CD4-positive, alpha-beta memory T cell (primary cell): ENCODE measurements around the gene UBL3. TPM values are rescaled to one million over a fixed set of nuclear protein-coding genes. Genes with fewer than 3 reads are reported as not detected.

Source experiments
- CTCF ChIA-PET: fragments of 350-600 bp; sonication (Branson Sonifier 250); formaldehyde crosslinking; loops from one replicate; lab custom pipeline; 2021; ENCODE audit warnings: inconsistent platforms; ENCODE audit not compliant: partially characterized antibody; lab: Charles Lee
- POLR2A ChIA-PET: fragments of 350-600 bp; sonication (Branson Sonifier 250); formaldehyde crosslinking; loops from one replicate; lab custom pipeline; 2021; ENCODE audit not compliant: partially characterized antibody; lab: Charles Lee
- DNase-seq, 5 donors: peaks; one replicate each; pipeline versions ENCODE4 v3.0.0 to v3.0.0-alpha.2; 2020 to 2022; ENCODE audit warnings: mixed read lengths in 1 of 5
- H3K27ac ChIP-seq: one replicate; pipeline ENCODE4 v1.7.0; 2013; ENCODE audit warnings: low read depth, low read length
- H3K27me3 ChIP-seq: 2 replicates; pipeline ENCODE4 v1.7.0; 2013; ENCODE audit warnings: mild to moderate bottlenecking, low read length, moderate library complexity; ENCODE audit not compliant: insufficient read depth
- H3K36me3 ChIP-seq: 2 replicates; pipeline ENCODE4 v1.7.0; 2013; ENCODE audit warnings: mild to moderate bottlenecking, low read length, moderate library complexity; ENCODE audit not compliant: insufficient read depth
- H3K4me1 ChIP-seq: 2 replicates; pipeline ENCODE4 v1.7.0; 2013; ENCODE audit warnings: mild to moderate bottlenecking, low read length, moderate library complexity; ENCODE audit not compliant: insufficient read depth
- H3K4me3 ChIP-seq, 2 donors: one replicate each; pipeline ENCODE4 v1.7.0; 2013; ENCODE audit warnings: low read length in 2 of 2, mild to moderate bottlenecking in 1 of 2
- H3K9me3 ChIP-seq, 2 donors: one replicate each; pipeline ENCODE4 v1.7.0; 2013; ENCODE audit warnings: low read length in 2 of 2, control low read depth in 1 of 2; ENCODE audit not compliant: control insufficient read depth in 1 of 2
- H3K27ac Mint-ChIP-seq, 7 donors: one replicate each; pipeline ENCODE4 v1.8.0; 2020 to 2021; ENCODE audit warnings: mixed read lengths in 7 of 7, mild to moderate bottlenecking in 6 of 7, inconsistent platforms in 3 of 7, moderate library complexity in 3 of 7
- H3K27me3 Mint-ChIP-seq, 2 donors: one replicate each; pipeline ENCODE4 v1.8.0; 2020 to 2021; ENCODE audit warnings: mixed read lengths in 2 of 2
- H3K36me3 Mint-ChIP-seq, 2 donors: one replicate each; pipeline ENCODE4 v1.8.0; 2020 to 2021; ENCODE audit warnings: mixed read lengths in 2 of 2, inconsistent platforms in 1 of 2, mild to moderate bottlenecking in 1 of 2
- H3K4me1 Mint-ChIP-seq, 4 donors: one replicate each; pipeline ENCODE4 v1.8.0; 2020 to 2021; ENCODE audit warnings: mixed read lengths in 4 of 4, mild to moderate bottlenecking in 1 of 4
- H3K4me3 Mint-ChIP-seq, 8 donors: one replicate each; pipeline ENCODE4 v1.8.0; 2020 to 2021; ENCODE audit warnings: mixed read lengths in 8 of 8, mild to moderate bottlenecking in 7 of 8, moderate library complexity in 6 of 8, inconsistent platforms in 3 of 8
- H3K9me3 Mint-ChIP-seq, 8 donors: one replicate each; pipeline ENCODE4 v1.8.0; 2020 to 2021; ENCODE audit warnings: mixed read lengths in 8 of 8, mild to moderate bottlenecking in 5 of 8, inconsistent platforms in 3 of 8, moderate library complexity in 1 of 8
- intact Hi-C: fragments of 100-400 bp; cut with micrococcal nuclease; formaldehyde crosslinking; loops from one replicate; pipeline ENCODE4 v1.15.1; 2023
- polyA plus RNA-seq, 2 donors: library from polyadenylated mRNA; unstranded; fragments of 300-500 nt; fragmentation: Illumina TruSeq; gene quantifications; one replicate each; pipeline ENCODE4 v1.2.3, GENCODE V29; 2021
- total RNA-seq, 2 experiments: library from RNA; stranded (reverse); gene quantifications; one replicate each; pipeline ENCODE4 v1.2.3, GENCODE V29; 2021

UBL3 gene
- total and polyA plus RNA-seq, 4 experiments from 2014 or later = 45.7 to 47.4 (median 46.6) TPM

DNA sequence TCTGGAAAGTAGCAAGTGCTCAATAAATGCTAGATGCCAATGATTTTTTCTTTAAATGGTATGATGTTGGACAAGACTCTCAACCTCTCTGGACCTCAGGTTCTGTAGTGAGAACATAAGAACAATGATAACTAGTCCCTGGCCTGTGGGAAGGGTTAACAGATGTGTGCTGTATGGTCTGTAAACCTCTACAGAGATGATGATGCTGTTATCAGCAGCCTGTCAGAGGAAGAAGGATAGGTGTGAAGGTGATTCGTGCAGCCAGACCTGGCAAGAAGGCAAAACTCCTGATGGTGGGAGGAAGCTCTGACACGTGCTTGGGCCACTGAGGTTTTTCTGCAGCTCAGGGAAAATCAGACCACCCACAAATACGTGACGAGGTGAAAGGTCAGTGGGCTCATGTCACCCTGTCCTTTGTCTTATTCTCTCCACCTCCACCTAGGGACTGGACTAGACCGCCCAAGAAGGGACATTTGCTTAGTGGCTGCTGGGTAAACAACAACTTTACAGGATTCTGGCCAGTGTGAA, 36.7 kb upstream of the UBL3 start:
- intact Hi-C loops = no loop called here
- peaks cover 0 to 11% (median 3%) of the 10 kb centered on the region in 4 donors for H3K4me1 Mint-ChIP-seq

GRCh38 chr13:29886446-29886845, 36.0 kb upstream of the UBL3 start:
- Histone ChIP-seq H3K4me3 (no peak overlapping the region), H3K4me1 (peaks cover 5% of the 10 kb centered on the region), H3K9me3 (no peaks in the 10 kb centered on the region), H3K27me3 (no peaks in the 10 kb centered on the region), H3K36me3 (no peaks in the 10 kb centered on the region), H3K27ac (no peak overlapping the region)
- ChIA-PET CTCF (interaction anchor here (1.0 kb wide), 1 partner anchor 37 kb away, joined by 3 read pairs; no protein-coding TSS in a partner anchor), POLR2A (interaction anchor here (1.7 kb wide), 1 partner anchor 16 kb away, joined by 6 read pairs; no protein-coding TSS in a partner anchor)
- peaks cover 0 to 11% (median 3%) of the 10 kb centered on the region in 4 donors for H3K4me1 Mint-ChIP-seq
- H3K36me3 Mint-ChIP-seq = no peaks in the 10 kb centered on the region
- peak overlapping the region in 2 of 7 donors; percentile 7 to 67 for H3K27ac Mint-ChIP-seq
- peak in 3 of 5 donors; percentile 3 to 59 (median 5) for DNase-seq
- intact Hi-C loops = no loop called here
- no peaks in the 10 kb centered on the region for H3K27me3 Mint-ChIP-seq
- H3K4me3 Mint-ChIP-seq = peak overlapping the region in 2 of 8 donors; percentile 3 to 52
- no peaks in the 10 kb centered on the region for H3K9me3 Mint-ChIP-seq

More for the DNA sequence above, 36.7 kb upstream of the UBL3 start:
- ChIA-PET POLR2A (interaction anchor here (1.7 kb wide), 1 partner anchor 15 kb away, joined by 6 read pairs; no protein-coding TSS in a partner anchor), CTCF (no interaction called here)
- Mint-ChIP-seq H3K27ac (peak overlapping the region in 1 of 7 donors; percentile 9), H3K36me3 (no peaks in the 10 kb centered on the region), H3K4me3 (no peak overlapping the region), H3K9me3 (no peaks in the 10 kb centered on the region), H3K27me3 (no peaks in the 10 kb centered on the region)
- no peaks in the 10 kb centered on the region for H3K27me3 ChIP-seq
- H3K9me3 ChIP-seq = no peaks in the 10 kb centered on the region
- H3K4me1 ChIP-seq = peaks cover 5% of the 10 kb centered on the region
- no peaks in the 10 kb centered on the region for H3K36me3 ChIP-seq
- H3K27ac ChIP-seq = no peak overlapping the region
- H3K4me3 ChIP-seq = no peak overlapping the region
- DNase-seq = no peak

DNA sequence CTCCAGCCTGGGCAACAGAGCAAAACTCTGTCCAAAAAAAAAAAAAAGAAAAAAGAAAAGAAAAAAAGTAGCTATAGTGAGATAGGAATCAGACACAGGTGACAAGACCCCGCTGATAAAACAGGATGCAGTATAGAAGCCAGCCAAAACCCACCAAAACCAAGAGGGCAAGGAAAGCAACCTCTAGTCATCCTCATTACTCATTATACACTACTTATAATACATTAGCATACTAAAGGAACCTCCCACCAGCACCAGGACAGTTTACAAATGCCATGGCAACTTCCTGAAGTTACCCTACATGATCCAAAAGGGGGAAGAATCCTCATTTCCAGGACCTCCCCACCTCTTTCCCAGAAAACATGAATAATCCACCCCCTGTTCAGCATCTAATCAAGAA, 35.6 kb upstream of the UBL3 start:
- Histone ChIP-seq H3K9me3 (no peaks in the 10 kb centered on the region), H3K27me3 (no peaks in the 10 kb centered on the region), H3K4me1 (peaks cover 5% of the 10 kb centered on the region), H3K4me3 (no peak overlapping the region), H3K27ac (no peak overlapping the region), H3K36me3 (no peaks in the 10 kb centered on the region)
- H3K4me1 Mint-ChIP-seq = peaks cover 0 to 11% (median 3%) of the 10 kb centered on the region in 4 donors
- H3K36me3 Mint-ChIP-seq = no peaks in the 10 kb centered on the region
- no peak for DNase-seq
- CTCF ChIA-PET = interaction anchor here (1.0 kb wide), 1 partner anchor 38 kb away, joined by 3 read pairs; no protein-coding TSS in a partner anchor
- intact Hi-C loops = no loop called here
- H3K9me3 Mint-ChIP-seq = no peaks in the 10 kb centered on the region
- POLR2A ChIA-PET = interaction anchor here (1.0 to 1.7 kb wide), 2 partner anchors 16 to 50 kb away, joined by 3 to 6 read pairs; no protein-coding TSS in a partner anchor
- peak overlapping the region in 1 of 7 donors; percentile 27 for H3K27ac Mint-ChIP-seq
- peak overlapping the region in 2 of 8 donors; percentile 3 to 52 for H3K4me3 Mint-ChIP-seq
- no peaks in the 10 kb centered on the region for H3K27me3 Mint-ChIP-seq

DNA sequence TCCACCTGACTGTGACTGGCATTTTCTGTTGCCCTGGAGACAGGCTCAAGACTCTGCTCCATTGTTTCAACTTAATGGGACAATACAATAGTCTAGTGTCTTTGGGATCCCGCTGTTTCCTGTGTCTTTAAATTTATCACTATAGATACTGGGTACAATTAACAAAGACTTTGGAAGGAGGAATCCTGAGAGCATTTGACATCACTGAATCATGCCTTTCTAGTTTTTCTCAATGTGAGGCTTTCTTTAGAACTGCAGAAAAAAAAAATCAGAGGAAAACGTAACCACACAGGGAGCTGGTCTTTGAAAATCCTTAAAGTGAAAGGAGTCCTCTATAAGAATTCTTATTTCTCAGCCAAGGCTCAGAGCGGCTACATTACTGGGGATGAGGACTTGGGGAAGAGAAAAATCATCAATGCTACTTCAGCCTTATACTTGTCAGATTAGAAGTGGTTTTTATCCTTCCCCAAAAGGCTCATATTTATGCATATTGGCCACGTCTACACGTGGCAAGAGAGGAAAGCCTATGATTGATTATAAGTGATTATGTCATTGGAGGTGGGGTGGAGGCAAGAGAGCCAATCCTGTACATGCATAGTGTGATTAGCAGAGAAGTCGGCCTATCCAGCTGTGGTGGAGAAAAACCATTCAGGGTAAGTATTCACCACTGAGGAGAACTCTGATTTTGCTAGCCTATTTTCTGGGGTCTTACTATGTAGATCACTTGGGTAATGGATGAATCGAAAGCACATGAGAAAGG, 34.4 kb upstream of the UBL3 start:
- Histone ChIP-seq H3K9me3 (no peaks in the 10 kb centered on the region), H3K27me3 (no peaks in the 10 kb centered on the region), H3K4me1 (peaks cover 5% of the 10 kb centered on the region), H3K36me3 (no peaks in the 10 kb centered on the region), H3K4me3 (no peak overlapping the region), H3K27ac (no peak overlapping the region)
- ChIA-PET CTCF (interaction anchor here (1.2 kb wide), 1 partner anchor 39 kb away, joined by 3 read pairs; no protein-coding TSS in a partner anchor), POLR2A (interaction anchor here (1.0 kb wide), 1 partner anchor 51 kb away, joined by 3 read pairs; no protein-coding TSS in a partner anchor)
- no peaks in the 10 kb centered on the region for H3K27me3 Mint-ChIP-seq
- H3K4me1 Mint-ChIP-seq = peaks cover 0 to 11% (median 3%) of the 10 kb centered on the region in 4 donors
- H3K9me3 Mint-ChIP-seq = no peaks in the 10 kb centered on the region
- no peak overlapping the region for H3K4me3 Mint-ChIP-seq
- intact Hi-C loops = no loop called here
- no peak for DNase-seq
- H3K36me3 Mint-ChIP-seq = no peaks in the 10 kb centered on the region
- H3K27ac Mint-ChIP-seq = peak overlapping the region in 2 of 7 donors; percentile 6 to 74

- Histone ChIP-seq H3K36me3 (no peaks in the 10 kb centered on the region), H3K27me3 (no peaks in the 10 kb centered on the region), H3K27ac (no peak overlapping the region), H3K4me1 (peaks cover 5% of the 10 kb centered on the region), H3K9me3 (no peaks in the 10 kb centered on the region), H3K4me3 (no peak overlapping the region)
- Mint-ChIP-seq H3K27me3 (peaks cover 1 to 2% of the 10 kb centered on the region in 2 donors), H3K27ac (peak overlapping the region in 1 of 7 donors; percentile 9), H3K9me3 (no peaks in the 10 kb centered on the region), H3K4me1 (peaks cover 0 to 11% (median 3%) of the 10 kb centered on the region in 4 donors), H3K4me3 (no peak overlapping the region), H3K36me3 (no peaks in the 10 kb centered on the region)
- intact Hi-C loops = no loop called here
- DNase-seq = no peak
- CTCF ChIA-PET = interaction anchor here (1.2 kb wide), 1 partner anchor 40 kb away, joined by 3 read pairs; no protein-coding TSS in a partner anchor
- POLR2A ChIA-PET = no interaction called here
These were observed 33.6 kb upstream of the UBL3 start for GRCh38 chr13:29883941-29884518.

DNA sequence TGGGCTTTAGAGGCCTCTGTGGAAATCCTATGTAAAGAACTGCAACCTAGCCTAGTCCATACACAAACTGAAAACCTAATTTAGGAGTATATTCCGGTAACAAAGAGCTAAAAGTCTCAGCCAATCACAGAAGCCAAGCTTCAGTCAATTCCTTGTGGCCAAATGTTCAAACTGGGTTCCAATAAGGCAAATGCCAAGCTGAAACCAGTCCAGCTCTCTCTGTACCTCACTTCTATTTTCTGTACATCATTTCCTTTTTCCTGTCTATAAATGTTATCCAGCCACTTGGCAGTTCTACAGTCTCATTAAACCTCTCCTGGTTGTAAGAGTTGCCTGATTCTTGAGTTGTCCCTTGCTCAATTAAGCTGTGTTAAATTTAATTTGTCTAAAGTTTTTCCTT, 31.7 kb upstream of the UBL3 start:
- H3K27me3 Mint-ChIP-seq = peaks cover 1 to 6% of the 10 kb centered on the region in 2 donors
- no peaks in the 10 kb centered on the region for H3K9me3 ChIP-seq
- H3K4me3 Mint-ChIP-seq = no peak overlapping the region
- no peak overlapping the region for H3K27ac Mint-ChIP-seq
- ChIA-PET CTCF (interaction anchor here (0.9 to 1.2 kb wide), 2 partner anchors 23 to 233 kb away, joined by 3 to 4 read pairs; no protein-coding TSS in a partner anchor), POLR2A (interaction anchor here (1.4 kb wide), 1 partner anchor 73 kb away, joined by 4 read pairs; no protein-coding TSS in a partner anchor)
- H3K4me1 ChIP-seq = peaks cover 5% of the 10 kb centered on the region
- peaks cover 0 to 11% (median 3%) of the 10 kb centered on the region in 4 donors for H3K4me1 Mint-ChIP-seq
- H3K4me3 ChIP-seq = no peak overlapping the region
- H3K36me3 ChIP-seq = no peaks in the 10 kb centered on the region
- no peak overlapping the region for H3K27ac ChIP-seq
- DNase-seq = no peak
- H3K9me3 Mint-ChIP-seq = no peaks in the 10 kb centered on the region
- intact Hi-C loops = no loop called here
- no peaks in the 10 kb centered on the region for H3K36me3 Mint-ChIP-seq
- no peaks in the 10 kb centered on the region for H3K27me3 ChIP-seq
